ENCODE data around the gene NKAPD1.

DNA sequence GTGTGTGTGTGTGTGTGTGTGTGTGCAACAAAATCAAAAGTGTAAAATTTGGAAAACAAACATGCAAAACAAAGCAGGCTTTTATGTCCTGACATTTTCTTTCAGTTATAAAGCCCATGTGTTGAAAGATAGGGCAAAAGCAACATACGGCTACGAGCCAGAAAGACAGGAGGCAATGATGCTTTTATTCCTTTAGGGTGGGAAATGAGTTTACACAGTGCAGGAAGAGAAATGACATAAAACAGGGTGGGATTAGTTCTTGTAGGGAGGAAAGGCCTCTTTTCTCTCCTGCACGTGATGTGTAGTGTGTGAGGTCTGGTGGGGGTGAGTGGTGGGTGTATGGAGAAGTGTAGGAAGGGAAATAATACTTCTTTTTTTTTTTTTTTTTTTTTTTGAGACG is 60.4 kb downstream of the NKAPD1 start:
- TF ChIP-seq CTCF (IDR thresholded peaks at IDR 0.05) (no peak), POLR2A (IDR thresholded peaks at IDR 0.05) (no peak), EP300 (IDR thresholded peaks at IDR 0.05) (no peak)
